ENCODE measurements around the gene PHKA2.

The PHKA2 gene

DNA sequence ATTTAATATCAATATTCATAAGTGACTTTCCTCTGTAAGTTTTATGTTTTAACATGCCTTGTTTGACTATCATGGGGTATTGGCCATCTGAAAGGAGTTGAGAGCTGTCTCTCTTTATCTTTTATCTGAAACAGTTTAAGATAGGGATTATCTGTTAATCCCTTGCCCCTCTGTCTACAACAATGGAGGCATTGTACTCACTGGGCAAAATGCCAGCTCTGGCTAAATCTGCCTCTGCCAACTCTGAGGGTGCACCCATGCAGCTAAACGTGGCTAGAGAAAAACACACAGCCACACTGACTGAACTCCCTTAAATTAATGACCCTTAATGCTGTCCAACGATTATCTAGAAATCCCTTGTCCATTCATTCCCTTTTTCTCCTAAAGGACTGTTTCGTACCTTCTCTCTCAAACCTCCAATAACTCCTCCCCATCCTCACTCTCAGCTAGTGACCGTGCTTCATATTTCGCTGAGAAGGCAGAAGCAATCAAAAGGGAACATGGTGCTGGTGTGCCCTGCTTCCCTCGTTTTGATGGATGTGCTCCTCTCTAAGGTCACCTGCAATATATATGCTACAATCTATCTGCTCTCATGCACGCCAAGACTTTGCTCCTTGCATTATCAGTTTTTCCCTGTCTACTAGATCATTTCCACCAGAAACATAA is 10.3 kb downstream of the PHKA2 start:
- DNase-seq = no peak

DNA sequence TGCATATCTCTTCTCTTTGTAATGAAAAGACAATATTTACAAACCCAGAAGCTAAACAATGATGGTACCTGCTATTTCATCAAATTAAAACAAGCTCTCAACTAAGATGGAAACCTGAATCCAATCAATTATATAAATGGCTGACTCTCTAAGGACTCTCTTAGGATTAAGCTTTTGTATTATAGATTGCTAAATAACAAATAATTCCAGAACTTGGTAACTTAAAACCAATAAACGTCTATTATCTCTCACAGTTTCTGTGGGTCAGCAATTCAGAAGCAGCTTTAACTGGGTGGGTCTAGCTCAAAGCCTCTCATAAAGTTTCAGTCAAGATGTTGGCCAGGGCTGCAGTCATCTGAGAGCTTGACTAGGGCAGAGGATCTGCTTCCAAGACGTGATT is 12.4 kb downstream of the PHKA2 start:
- DNase-seq = no peak

DNA sequence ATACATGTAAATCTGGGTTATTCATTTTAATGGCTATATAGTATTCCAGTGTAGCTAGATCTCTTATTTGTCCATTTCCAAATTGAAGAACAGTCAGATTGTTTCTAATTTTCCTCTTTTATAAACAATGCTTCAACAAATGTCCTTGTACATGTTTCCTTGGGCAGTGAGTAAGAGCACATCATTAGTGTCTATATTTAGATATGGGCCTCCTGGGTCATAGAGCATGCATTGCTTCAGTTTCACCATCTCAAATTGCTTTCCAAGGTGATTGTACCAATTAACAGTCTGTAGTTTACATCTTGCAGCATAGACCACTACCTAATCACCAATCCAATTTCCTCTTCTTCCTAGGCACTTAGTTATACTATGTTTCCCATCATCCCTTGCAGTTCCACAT is 13.4 kb downstream of the PHKA2 start:
- DNase-seq = no peak

DNA sequence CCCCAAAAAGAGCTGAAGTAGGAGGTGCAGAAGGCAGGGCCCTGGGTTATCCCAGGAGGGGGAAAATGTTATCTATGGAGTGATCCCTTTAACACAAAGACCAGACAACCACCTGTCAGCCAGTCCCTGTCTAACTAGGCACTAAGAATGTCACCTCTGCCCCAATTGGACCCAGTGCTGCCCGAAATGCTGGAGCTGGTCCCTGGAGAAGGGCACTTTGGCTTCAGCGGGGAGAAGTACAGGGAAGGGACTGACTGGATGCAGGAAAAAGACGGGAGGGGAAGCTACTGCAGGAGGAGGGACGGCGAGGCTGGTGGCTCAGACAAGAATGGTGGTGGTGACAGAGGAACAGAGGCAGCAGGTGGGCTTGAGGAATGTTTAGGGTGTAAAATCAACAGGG is 17.3 kb downstream of the PHKA2 start:
- DNase-seq = no peak

DNA sequence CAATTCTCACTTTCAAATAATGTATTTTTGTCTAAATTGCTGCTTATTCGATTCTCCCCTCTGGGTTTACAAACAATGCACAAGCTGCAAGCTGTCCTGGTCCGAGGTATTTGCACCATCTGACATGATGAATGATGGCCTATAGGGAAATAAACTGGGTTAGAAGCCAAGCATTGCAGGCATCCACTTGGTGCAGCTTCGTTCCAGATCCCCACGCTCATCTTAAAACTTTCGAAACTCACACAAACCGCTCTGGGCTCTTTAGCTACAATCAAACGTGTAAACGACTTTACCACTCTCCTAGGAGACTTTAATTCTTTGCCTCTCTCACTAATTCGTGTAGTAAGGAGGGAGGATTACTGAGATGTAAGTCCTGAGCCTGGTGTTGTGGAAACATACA is 19.0 kb downstream of the PHKA2 start:
- DNase-seq = no peak

DNA sequence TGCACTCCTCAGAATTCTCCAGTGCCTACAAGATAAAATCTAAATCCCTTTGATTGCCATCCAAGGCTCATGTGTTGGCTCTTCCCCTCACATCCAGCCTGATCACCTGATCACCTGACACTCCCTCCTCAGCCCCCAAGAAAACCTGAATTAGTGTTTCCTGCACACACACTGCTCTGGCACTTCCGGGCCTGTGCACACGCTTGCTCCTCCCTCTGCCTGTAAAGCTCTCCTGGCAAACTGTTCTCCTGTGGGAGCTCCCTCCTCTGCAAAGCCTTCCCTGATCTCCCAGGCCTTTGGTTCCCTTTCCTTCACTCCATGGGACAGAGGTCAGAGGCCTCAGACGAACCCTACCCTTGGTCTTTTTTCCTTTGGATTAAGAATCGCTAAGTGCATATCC is 19.9 kb downstream of the PHKA2 start:
- DNase-seq = no peak

DNA sequence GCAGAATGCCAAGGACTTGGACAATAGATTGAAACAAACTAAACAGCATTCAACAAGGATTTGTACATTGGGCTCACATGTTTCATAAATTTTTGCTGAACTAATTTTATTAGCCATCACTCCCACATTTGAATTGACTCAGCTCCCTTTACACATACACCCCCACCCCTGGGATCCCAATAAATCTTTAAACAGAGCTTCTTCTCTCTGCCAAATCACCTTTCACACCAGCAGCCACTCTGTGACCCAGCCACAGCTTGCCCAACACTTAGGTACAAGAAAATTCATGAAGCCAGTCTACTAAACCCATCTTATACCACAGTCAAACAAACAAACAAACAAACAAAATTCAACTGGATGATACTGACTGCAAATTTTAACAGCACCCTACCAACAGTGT is 21.6 kb downstream of the PHKA2 start:
- no peak for DNase-seq

DNA sequence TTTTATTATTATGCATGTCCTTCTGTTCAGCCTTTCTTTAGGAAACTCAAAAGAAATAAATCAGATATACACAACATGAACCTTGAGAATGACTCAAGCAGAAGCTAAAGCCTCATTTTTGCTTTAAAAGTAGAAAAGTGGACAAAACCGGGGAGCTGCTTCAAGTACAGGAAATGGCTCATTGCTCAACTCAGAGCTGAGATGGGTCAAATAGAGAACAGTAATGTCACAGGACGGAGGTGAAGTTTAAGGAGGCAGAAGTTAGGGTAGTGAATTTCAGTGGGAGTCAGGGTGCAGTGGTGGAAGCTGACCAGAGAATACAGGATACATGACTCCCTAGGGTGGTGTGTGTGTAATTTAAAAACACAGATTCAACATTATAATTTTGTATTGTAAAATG is 22.2 kb downstream of the PHKA2 start:
- peak; percentile 44 to 52 for DNase-seq

DNA sequence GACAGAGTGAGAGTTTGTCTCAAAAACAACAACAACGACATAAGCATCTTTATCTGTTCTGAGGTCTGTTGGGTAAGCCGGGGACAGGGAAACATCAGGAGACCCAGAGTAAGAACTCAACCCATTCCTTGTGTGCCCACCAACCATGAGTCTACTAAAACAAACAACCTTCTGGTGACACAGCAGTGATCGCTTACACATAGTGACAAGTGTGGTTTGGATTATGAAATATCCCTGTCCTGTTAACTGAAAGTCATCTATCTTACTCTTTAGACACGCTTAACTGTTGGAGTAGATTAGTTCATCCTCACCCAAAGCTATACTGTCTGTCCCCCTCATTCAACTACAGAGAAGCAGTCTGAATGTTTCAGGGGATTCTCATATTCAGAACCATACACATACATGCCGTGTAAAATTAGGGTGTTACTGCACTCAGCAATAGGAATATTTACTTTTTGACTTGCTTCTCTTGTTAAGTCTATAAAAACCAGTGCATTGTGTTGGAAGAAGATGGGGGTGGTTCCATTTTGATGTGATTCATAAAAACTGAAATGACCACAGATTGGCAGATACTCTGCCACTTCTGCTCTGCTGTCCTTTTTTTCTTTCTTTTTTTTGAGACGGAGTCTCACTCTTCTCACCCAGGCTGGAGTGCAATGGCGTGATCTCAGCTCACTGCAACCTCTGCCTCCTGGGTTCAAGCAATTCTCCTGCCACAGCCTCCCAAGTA is 27.4 kb downstream of the PHKA2 start:
- peak; percentile 33 to 40 for DNase-seq

DNA sequence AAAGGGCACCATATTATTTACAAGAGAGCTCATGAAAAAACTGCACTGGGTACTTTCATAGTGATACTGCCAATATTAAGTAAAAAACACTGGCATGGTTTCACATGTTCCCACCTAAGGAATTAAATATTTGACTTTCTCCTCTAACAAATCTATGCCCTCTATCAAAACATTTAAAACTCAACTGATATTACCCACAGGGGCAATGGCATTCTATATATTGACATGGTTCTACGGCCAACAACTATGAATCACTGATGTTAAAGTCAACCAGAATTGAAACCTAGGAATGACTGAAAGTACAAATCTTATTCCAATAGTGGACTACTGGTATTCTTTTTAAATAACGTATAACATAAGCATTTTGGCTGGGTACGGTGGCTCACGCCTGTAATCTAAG is 28.2 kb downstream of the PHKA2 start:
- no peak for DNase-seq

DNA sequence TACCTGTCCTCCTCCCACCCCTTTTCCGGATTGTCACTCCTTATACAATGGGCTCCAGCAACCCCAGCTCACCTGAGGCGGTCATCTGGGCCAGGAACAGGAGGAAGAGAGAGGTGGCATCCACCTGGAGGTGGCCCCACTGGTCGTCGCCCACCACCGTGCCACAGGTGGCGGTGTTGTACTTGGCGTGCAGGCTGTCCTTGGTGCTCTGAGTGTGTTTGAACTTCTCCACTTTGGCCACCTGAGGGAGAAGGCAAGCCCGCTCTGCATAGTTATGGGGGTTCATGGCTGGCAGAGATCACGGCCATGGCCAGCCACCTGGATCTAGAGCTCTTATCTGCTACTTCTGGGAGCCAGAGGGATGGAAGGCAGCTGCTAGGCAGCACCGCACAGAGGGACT is 32.9 kb downstream of the PHKA2 start:
- DNase-seq = no peak

DNA sequence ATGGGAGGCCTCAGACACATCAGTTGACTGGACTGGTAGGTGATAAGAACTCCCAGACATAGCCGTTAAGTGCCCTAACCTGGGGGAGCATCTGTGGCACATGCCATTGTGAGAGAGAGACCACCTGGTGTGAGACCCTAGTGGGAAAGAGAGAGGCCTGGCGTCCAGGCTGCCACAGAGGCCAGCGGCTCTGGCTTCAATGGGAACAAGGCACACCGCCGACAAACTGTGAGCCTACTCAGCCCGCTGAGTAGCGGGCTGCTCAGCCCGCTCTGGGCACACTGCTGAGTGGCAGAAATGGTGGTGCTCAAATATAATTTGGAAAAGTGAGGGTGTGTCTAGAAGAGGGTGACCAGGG is 34.0 kb downstream of the PHKA2 start:
- no peak for DNase-seq

DNA sequence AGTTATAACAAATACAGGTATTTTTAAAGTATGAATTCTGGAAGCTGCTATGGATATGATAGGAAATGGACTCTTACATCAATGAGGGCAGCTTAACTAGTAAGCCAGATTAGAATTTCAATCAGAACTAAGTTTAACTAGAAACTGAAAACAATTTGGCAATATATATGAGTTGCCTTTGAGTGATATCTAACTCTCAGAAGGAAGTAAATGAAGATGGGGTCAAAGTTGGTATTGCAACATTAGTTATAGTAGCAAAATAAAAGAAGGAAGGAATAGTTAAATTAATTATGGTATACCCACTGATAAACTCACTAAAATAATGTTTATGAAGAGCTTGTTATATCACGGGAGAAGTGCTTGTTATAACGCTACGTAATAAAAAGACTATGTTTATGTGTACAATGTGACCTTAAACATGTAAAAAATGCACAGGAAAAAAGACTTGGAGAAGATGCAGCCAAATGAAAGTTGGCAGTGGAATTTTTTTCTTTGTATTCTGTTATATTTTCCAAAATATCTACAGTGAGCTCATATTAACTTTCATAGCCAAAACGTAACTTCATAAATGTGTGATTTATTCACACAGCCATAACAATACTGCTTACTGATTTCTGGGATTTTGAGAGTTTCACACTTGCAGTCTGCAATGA is 34.5 kb downstream of the PHKA2 start:
- no peak for DNase-seq

DNA sequence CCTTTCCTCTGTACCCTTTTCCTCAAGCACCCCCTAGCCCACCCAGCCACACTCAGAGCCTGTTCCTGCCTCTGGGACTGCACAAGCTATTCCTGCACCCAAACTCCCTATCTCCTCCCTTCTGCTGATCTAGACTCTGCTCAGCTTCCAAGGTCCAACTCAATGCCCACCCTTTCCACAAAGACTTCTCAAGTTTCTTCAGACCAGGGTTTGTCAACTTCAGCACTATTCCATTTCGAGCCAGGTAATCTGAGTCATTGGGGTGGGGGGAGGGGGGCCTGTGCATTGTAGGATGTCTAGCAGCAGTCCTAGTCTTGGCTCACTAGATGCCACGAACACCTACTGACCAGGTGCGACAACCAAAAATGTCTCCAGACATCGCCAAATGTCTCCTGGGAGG is 37.3 kb downstream of the PHKA2 start:
- no peak for DNase-seq

DNA sequence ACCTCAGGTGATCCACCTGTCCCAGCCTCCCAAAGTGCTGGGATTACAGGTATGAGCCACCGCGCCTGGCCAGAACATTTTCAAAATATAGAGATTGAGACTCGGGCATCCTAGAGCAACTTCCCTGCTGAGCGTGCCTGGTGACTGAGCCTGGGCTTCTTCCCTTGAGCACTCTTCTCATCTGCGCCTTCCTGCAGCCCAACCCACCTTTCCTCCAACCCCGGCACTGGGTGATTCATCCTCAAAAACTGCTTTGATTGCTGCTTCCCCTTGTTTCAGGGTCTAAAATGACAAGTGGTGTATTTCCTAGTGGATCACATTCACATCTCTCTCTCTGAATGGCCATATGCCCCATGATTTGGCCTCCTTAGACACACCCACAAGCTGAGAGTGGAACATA is 37.8 kb downstream of the PHKA2 start:
- no peak for DNase-seq

DNA sequence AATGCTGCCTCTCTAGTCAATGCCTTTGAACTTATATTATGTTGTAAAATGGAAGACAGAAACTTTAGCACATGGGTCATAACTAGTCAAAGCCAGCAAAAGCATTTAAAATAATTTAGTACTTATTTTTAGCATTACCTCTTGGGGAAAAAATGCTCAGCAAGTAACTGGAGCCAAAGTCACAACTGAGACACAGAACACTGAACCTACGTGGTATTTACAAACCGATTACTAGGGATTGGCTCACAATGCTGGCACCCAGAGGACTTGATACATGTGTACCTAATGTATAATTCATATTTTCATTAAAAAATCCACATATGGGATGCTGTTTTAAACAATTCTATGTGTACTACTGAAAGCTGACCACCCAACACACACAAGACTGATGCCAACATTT is 38.4 kb downstream of the PHKA2 start:
- no peak for DNase-seq

DNA sequence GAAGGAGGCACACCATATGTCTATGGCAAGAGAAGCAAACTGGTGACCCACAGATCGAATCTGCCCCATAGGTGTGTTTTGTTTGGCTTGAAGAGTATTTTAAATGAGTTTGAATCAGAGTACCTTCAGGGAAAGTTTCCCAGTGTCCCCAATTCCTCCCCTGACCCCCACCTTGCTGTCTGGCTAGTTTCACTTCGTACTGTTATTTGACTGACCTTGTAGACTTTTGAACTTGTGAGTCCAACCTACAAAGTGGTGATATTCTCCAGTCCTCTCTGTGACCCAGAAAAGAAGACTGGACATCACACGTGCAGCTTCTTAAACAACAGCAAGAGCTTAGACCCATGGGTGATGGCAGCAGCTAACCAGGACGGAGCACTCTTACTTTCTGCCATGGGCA is 39.4 kb downstream of the PHKA2 start:
- no peak for DNase-seq

DNA sequence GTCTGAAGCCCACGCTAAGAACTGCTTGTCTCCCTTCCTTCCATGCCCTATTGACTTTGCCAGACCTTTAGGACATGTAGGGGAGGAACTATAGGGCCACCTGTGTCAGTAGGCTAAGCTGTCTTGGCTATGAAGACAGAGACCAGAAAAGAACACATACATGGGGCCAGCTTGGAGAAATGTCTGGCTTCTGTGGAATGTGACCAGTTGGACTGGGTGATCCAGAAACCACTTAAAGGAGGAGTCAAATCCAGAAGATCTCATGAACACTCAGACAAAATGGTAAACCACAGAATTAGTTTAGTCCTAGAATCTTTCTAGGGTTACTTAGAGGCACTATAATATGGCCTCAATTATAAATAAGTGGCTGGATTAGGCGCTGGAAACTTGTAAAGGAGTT is 42.0 kb downstream of the PHKA2 start:
- no peak for DNase-seq

DNA sequence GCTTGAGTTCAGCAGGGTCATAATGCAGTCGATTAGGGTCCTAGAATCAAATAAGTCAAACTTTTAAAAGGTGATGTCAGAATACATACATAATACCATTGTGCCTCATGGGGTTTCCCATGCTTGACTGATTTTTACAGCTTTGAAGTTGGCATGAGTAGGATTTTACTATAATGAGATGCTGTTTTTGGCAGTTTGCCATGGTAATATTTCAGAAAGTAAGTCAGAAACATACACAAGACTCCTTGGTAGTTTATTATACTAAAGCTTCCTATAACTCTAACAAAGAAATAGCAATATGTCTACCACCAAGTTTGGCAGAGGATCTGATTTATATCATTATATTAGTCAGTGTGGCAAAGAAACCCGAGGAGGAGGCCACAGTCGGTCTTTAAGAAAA is 45.2 kb downstream of the PHKA2 start:
- no peak for DNase-seq

DNA sequence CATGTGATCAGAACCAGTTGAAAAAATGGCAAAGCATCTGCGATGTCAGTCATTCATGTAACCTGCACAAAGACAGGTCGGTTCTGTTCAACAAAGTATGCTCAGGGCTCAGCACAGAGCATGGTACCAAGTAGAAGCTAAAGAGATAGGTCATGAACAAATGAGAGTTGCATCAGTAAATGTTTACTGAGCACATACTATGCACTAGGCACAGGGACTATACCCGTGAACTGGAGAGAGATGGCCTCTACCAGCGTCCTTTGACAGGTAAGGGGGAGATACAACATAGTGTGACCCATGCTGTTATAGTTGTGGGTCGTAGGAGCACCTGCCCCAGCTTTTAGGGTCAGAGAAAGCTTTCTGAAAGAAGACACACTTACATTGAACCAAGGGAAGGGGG is 46.7 kb downstream of the PHKA2 start:
- DNase-seq = no peak

DNA sequence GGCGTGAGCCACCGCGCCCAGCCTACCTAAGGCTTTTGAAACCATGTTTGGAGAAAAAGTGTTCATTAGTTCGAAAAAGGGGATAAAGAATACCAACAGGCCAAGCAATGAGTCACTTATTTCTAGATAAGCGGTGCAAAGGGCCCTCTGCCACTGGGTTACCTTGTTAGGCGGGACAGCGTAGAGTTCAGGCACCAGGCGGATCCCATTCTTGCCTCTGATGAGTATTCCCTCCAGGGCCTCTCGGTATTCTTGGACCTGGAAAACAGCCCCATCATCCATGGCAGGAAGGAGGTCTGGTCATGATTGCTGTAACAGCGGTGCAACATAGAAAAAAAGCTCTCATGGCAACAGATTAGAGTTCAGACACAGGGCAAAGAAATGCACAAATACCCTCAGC is 48.0 kb downstream of the PHKA2 start:
- DNase-seq = no peak

DNA sequence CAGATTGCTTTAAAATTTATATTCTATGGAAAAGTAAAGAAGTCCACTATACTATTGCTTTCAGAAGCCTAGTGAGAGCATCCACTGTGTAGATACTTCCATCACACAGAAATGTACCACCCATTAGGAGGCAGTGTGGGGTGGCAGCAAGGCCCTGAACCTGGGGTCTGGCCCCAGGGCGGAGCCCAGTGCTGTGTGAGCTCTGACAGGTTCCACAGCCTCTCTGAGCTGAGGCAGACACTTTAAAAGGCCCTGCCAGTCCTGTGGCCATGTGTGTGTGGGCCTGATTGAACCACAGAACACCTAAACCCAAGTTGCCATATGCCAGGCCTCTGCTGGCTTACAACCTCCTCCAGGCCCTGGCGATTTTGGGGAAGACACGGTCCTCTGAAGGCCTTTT is 49.2 kb downstream of the PHKA2 start:
- no peak for DNase-seq

DNA sequence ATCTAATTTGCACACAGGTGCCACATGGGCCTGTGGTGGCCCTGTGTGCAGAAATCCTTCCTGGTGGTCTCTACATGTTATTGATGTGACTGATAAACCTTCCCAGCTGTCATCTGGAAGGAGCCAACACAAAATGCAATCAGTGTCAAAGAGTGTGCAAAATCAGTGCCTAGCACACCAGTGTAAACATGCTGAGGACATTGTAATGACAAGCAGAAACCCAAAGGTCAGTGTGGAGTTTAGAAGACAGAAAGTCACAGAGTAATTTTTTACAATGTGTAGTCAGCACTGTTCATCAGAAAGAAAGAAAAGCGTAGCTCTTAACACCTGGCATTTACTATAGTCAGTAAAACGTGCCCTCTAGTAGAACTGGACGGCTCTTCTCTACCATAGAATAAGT is 50.3 kb downstream of the PHKA2 start:
- no peak for DNase-seq

DNA sequence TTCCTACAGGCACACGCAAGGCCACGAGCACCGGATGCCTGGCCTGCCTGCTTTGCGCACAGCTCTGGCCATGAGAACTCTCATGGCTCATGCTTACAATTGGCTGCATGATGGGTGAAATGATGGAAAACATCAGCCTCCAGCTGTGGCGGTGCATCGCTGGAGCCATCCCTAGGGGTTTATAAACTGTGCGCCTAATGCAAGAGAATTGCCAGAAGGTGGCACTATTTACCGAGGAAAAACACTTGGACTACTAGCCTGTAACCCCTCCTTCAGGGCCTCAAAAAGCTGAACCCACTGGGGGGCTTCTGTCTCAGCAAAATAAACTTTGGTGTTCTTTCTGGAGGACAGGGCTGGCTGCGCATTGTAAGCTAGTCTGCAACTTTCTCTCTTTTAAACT is 51.9 kb downstream of the PHKA2 start:
- DNase-seq = peak in 1 of 2 donors; percentile 23

DNA sequence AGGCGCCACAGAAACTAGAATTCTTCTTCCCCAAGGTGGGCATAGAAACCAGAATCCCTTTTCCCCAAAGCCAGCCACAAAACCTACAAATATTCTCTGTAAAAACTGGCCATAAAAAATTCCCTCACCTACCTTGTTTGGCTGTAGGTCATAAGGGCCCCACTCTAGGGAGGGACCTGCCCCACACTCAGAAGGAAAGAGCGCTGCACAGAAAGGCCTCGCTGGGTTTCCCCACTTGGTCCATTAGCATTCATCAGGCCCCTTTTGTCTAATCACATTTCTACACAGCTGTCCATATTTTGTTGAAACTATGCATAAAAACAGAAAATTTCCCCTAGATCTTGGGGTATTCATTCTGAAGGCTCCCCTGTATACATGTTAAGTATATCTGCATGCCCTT is 54.1 kb downstream of the PHKA2 start:
- DNase-seq = no peak

Measured in inflammatory macrophage treated with lipopolysaccharide for 1 hour (primary cell).